NCI-H2029 treated with DMSO at 0.1 percent for 48 hours (cell line): ENCODE results near the gene ARID5B.

Experiments
- DNase-seq: peaks from one replicate; lab custom pipeline; 2025; lab: John Stamatoyannopoulos, UW

Gene ARID5B

GRCh38 chr10:62098278-62099121 lies 197.0 kb downstream of the ARID5B start:
- DNase-seq: no peak

GRCh38 chr10:62099299-62099698 lies 197.8 kb downstream of the ARID5B start:
- no peak for DNase-seq

GRCh38 chr10:62103857-62104256 lies 202.4 kb downstream of the ARID5B start:
- DNase-seq: no peak

- DNase-seq: no peak
These were observed 205.5 kb downstream of the ARID5B start for GRCh38 chr10:62106929-62107519.

- no peak for DNase-seq
These were observed 207.5 kb downstream of the ARID5B start for GRCh38 chr10:62108759-62109586.

GRCh38 chr10:62109587-62110293 lies 208.2 kb downstream of the ARID5B start:
- DNase-seq: no peak

- no peak for DNase-seq
These were observed 210.8 kb downstream of the ARID5B start for GRCh38 chr10:62112300-62112699.

GRCh38 chr10:62112963-62113362 lies 211.5 kb downstream of the ARID5B start:
- no peak for DNase-seq

- DNase-seq: no peak
These were observed 212.2 kb downstream of the ARID5B start for GRCh38 chr10:62113680-62114079.

- no peak for DNase-seq
These were observed 213.8 kb downstream of the ARID5B start for GRCh38 chr10:62115321-62115720.

- no peak for DNase-seq
These were observed 214.3 kb downstream of the ARID5B start for GRCh38 chr10:62115842-62116241.

- peak; percentile 55 for DNase-seq
These were observed 215.4 kb downstream of the ARID5B start for GRCh38 chr10:62116896-62117295.

GRCh38 chr10:62121187-62121530 lies 219.7 kb downstream of the ARID5B start:
- DNase-seq: no peak

GRCh38 chr10:62127975-62128374 lies 226.5 kb downstream of the ARID5B start:
- DNase-seq: no peak

- DNase-seq: no peak
These were observed 229.4 kb downstream of the ARID5B start for GRCh38 chr10:62130948-62131347.

- DNase-seq: no peak
These were observed 230.2 kb downstream of the ARID5B start for GRCh38 chr10:62131724-62132123.

- no peak for DNase-seq
These were observed 232.1 kb downstream of the ARID5B start for GRCh38 chr10:62133618-62134017.

GRCh38 chr10:62136931-62137330 lies 235.4 kb downstream of the ARID5B start:
- no peak for DNase-seq
